CD8-positive, alpha-beta memory T cell (primary cell): ENCODE data around the gene EID3. TPM values are rescaled to one million over a fixed set of nuclear protein-coding genes. Genes with fewer than 3 reads are reported as not detected.

Experiments
- CTCF ChIA-PET: fragments of 350-600 bp; sonication (Branson Sonifier 250); formaldehyde crosslinking; loops from one replicate; lab custom pipeline; 2021; ENCODE audit warnings: antibody characterized with exemption; lab: Charles Lee
- POLR2A ChIA-PET: fragments of 350-600 bp; sonication (Branson Sonifier 250); formaldehyde crosslinking; loops from one replicate; lab custom pipeline; 2021; ENCODE audit warnings: antibody characterized with exemption; lab: Charles Lee
- DNase-seq, 5 donors: peaks; one replicate each; pipeline versions ENCODE4 v3.0.0 to v3.0.0-alpha.2; 2020 to 2022; ENCODE audit warnings: mixed read lengths in 1 of 5
- H3K27ac ChIP-seq: one replicate; pipeline ENCODE4 v1.7.0; 2013; ENCODE audit warnings: low read depth, mild to moderate bottlenecking, low read length, moderate library complexity
- H3K27me3 ChIP-seq: 2 replicates; pipeline ENCODE4 v1.7.0; 2013; ENCODE audit warnings: low read length, mild to moderate bottlenecking; ENCODE audit not compliant: insufficient read depth, poor library complexity, severe bottlenecking
- H3K36me3 ChIP-seq: 2 replicates; pipeline ENCODE4 v1.7.0; 2013; ENCODE audit warnings: mild to moderate bottlenecking, low read length, moderate library complexity; ENCODE audit not compliant: insufficient read depth
- H3K4me1 ChIP-seq: 2 replicates; pipeline ENCODE4 v1.7.0; 2013; ENCODE audit warnings: mild to moderate bottlenecking, low read length, moderate library complexity; ENCODE audit not compliant: insufficient read depth
- H3K4me3 ChIP-seq: 2 replicates; pipeline ENCODE4 v1.7.0; 2013; ENCODE audit warnings: mild to moderate bottlenecking, low read length
- H3K9me3 ChIP-seq: 2 replicates; pipeline ENCODE4 v1.7.0; 2013; ENCODE audit warnings: mild to moderate bottlenecking, low read length
- H3K27ac Mint-ChIP-seq, 8 donors: one replicate each; pipeline ENCODE4 v1.8.0; 2020 to 2021; ENCODE audit warnings: mixed read lengths in 8 of 8, mild to moderate bottlenecking in 6 of 8, inconsistent platforms in 3 of 8, moderate library complexity in 3 of 8
- H3K27me3 Mint-ChIP-seq, 2 donors: one replicate each; pipeline ENCODE4 v1.8.0; 2020 to 2021; ENCODE audit warnings: mixed read lengths in 2 of 2, mild to moderate bottlenecking in 1 of 2, moderate library complexity in 1 of 2
- H3K36me3 Mint-ChIP-seq, 3 donors: one replicate each; pipeline ENCODE4 v1.8.0; 2020 to 2021; ENCODE audit warnings: mixed read lengths in 3 of 3, inconsistent platforms in 1 of 3, mild to moderate bottlenecking in 1 of 3
- H3K4me1 Mint-ChIP-seq, 3 donors: one replicate each; pipeline ENCODE4 v1.8.0; 2020 to 2021; ENCODE audit warnings: mixed read lengths in 3 of 3, inconsistent platforms in 1 of 3, mild to moderate bottlenecking in 1 of 3
- H3K4me3 Mint-ChIP-seq, 7 donors: one replicate each; pipeline ENCODE4 v1.8.0; 2020 to 2021; ENCODE audit warnings: mixed read lengths in 7 of 7, mild to moderate bottlenecking in 6 of 7, moderate library complexity in 4 of 7, inconsistent platforms in 2 of 7
- H3K9me3 Mint-ChIP-seq, 5 donors: one replicate each; pipeline ENCODE4 v1.8.0; 2020 to 2022; ENCODE audit warnings: mixed read lengths in 5 of 5, mild to moderate bottlenecking in 3 of 5, moderate library complexity in 2 of 5, inconsistent platforms in 1 of 5
- polyA plus RNA-seq: library from polyadenylated mRNA; unstranded; fragments of 300-500 nt; fragmentation: Illumina TruSeq; gene quantifications from one replicate; pipeline ENCODE4 v1.2.3, GENCODE V29; 2021
- total RNA-seq, 2 experiments: library from RNA; stranded (reverse); gene quantifications; one replicate each; pipeline ENCODE4 v1.2.3, GENCODE V29; 2021

Gene EID3
- total and polyA plus RNA-seq, 3 experiments from 2014 or later: 7.7 to 13.5 (median 8.3) TPM

DNA sequence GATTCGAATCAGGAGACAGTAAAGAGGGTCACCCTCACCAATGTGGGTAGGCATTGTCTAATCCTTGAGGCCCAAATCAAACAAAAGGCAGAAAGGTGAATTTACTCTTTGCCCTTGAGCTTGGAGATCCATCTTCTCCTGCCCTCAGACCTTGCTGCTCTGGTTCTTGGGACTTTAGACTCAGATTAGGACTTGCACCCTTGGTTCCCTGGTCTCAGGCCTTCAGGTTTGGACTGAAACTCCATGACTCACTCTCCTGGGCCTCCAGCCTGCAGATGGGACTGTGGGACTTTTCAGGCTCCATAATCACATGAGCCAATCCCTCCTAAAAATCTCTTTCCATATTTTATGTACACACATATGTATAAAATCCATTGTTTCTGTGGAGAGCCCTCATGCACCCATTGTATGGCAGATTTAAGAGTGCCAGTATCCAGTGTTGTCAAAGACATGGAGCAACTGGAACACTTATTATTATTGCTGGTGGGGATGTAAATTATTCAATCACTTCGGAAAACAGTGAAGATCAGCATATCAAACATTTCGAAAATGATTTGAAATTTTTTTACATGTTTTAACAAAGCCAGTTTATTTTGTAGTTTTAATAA is 48.7 kb downstream of the EID3 start:
- Histone ChIP-seq H3K9me3 (no peaks in the 10 kb centered on the region), H3K27me3 (no peaks in the 10 kb centered on the region), H3K27ac (no peak overlapping the region), H3K4me3 (no peak overlapping the region), H3K36me3 (peaks cover 11% of the 10 kb centered on the region), H3K4me1 (no peaks in the 10 kb centered on the region)
- Mint-ChIP-seq H3K36me3 (peaks cover 0 to 48% (median 9%) of the 10 kb centered on the region in 3 donors), H3K4me1 (no peaks in the 10 kb centered on the region), H3K9me3 (no peaks in the 10 kb centered on the region), H3K4me3 (no peak overlapping the region), H3K27me3 (no peaks in the 10 kb centered on the region), H3K27ac (no peak overlapping the region)
- DNase-seq: no peak
- ChIA-PET CTCF (interaction anchor here (1.2 kb wide), 1 partner anchor 64 kb away, joined by 4 read pairs; no protein-coding TSS in a partner anchor), POLR2A (no interaction called here)

DNA sequence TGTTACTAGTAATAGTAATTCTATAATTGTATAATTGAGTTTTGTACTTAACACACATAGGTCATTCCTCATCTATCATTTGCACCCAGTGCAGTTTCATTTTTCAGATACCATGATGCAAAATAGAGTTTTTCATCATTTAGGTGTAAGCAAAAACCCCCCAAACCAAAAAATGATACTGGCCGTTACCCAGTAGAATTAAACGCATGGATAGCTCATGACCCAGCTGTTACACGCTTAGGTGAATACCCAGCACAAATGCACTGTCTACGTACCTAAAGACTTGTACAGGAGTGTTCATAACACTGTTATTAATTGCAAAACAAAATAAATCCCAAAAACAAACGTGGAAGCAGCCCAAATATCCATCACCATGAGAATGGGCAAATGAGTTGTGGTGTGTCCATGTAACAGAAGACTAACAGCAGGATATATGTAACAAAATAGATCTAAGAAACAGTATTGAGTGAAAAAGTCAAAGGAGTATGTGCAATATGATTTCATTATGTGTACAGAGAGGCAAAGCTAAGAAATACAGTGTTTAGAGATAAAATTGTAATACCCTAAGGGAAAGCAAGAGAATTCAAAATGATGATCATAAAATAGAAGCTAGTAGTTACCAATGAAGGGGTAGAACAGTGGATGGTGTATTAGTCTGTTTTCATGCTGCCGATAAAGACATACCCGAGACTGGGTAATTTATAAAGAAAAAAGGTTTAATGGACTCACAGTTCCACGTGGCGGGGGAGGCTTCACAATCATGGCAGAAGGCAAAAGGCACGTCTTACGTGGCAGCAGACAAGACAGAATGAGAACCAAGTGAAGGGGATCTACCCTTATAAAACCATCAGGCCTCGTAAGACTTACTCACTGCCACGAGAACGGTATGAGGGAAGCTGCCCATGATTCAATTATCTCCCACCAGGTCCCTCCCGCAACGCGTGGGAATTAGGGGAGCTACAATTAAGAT is 49.8 kb downstream of the EID3 start:
- CTCF ChIA-PET: interaction anchor here (0.6 to 1.0 kb wide), 2 partner anchors 137 to 148 kb away, joined by 3 to 5 read pairs; partner anchors contain the start of gene TXNRD1
- Histone ChIP-seq H3K4me3 (no peak overlapping the region), H3K36me3 (peaks cover 5% of the 10 kb centered on the region), H3K9me3 (no peaks in the 10 kb centered on the region), H3K4me1 (no peaks in the 10 kb centered on the region), H3K27me3 (no peaks in the 10 kb centered on the region), H3K27ac (no peak overlapping the region)
- Mint-ChIP-seq H3K4me1 (no peaks in the 10 kb centered on the region), H3K4me3 (no peak overlapping the region), H3K36me3 (peaks cover 0 to 37% (median 8%) of the 10 kb centered on the region in 3 donors), H3K9me3 (no peaks in the 10 kb centered on the region), H3K27ac (peak overlapping the region in 2 of 8 donors; percentile 34 to 44), H3K27me3 (no peaks in the 10 kb centered on the region)
- DNase-seq: no peak
- POLR2A ChIA-PET: interaction anchor here (0.6 kb wide), 1 partner anchor 57 kb away, joined by 3 read pairs; no protein-coding TSS in a partner anchor

DNA sequence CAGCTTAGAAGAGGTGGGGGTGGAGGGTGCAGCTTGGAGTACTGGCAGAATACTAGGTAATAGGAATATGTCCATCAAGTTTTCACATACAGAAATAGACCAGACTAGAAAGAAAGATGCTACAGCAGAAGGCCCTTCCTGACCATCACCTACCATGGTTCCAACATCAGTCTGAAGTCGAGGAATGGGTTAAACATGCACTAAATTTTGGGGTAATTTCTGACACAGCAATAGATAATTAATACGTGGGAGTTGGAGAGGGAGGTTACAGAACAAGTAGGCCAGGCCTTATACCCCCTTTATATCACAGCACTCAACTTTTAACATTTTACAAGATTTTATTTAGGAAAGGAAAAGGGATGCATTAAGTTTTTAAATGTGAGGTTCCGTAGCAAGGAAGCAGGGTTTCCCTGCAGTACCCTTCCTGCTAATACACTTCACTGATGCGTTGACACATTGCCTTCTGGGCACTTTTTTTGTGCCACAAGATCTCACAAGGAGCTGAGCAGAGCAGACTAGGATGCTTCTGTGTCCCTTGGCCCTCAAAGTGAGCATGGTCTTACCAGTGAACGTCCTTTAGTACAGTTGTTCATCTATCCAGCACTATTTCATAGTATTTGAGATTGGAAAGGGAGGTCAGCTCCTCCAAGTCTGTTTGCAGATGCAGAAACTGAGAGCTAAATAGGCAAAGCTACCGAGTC is 50.8 kb downstream of the EID3 start:
- no peak for DNase-seq
- Mint-ChIP-seq H3K9me3 (no peaks in the 10 kb centered on the region), H3K27me3 (no peaks in the 10 kb centered on the region), H3K36me3 (peaks cover 0 to 29% (median 5%) of the 10 kb centered on the region in 3 donors), H3K4me1 (no peaks in the 10 kb centered on the region), H3K4me3 (no peak overlapping the region), H3K27ac (no peak overlapping the region)
- ChIA-PET CTCF (interaction anchor here (0.6 kb wide), 1 partner anchor 149 kb away, joined by 3 read pairs; no protein-coding TSS in a partner anchor), POLR2A (interaction anchor here (0.6 kb wide), 2 partner anchors 58 to 262 kb away, joined by 3 to 4 read pairs; no protein-coding TSS in a partner anchor)
- Histone ChIP-seq H3K9me3 (no peaks in the 10 kb centered on the region), H3K27me3 (no peaks in the 10 kb centered on the region), H3K27ac (no peak overlapping the region), H3K4me1 (no peaks in the 10 kb centered on the region), H3K36me3 (no peaks in the 10 kb centered on the region), H3K4me3 (no peak overlapping the region)

Other genes with a start within 250 kb of the EID3 start
- 10 to 100 TPM; 12.5 to 13.0 TPM for gene HCFC2, start 239.2 kb upstream of the EID3 start, total RNA-seq
- gene HCFC2, start 239.2 kb upstream of the EID3 start, polyA plus RNA-seq: 8.5 TPM
- 10 to 100 TPM; 25.5 to 27.5 TPM for gene NFYB, start 165.5 kb upstream of the EID3 start, total RNA-seq
- 41.1 TPM for gene NFYB, start 165.5 kb upstream of the EID3 start, polyA plus RNA-seq
- gene TXNRD1, start 88.0 kb upstream of the EID3 start, total RNA-seq: 100 to 1,000 TPM; 103 to 107 TPM
- 30.6 TPM for gene TXNRD1, start 88.0 kb upstream of the EID3 start, polyA plus RNA-seq
- 10 to 100 TPM; 47.8 to 51.5 TPM for gene CHST11, start 153.2 kb downstream of the EID3 start, total RNA-seq
- gene CHST11, start 153.2 kb downstream of the EID3 start, polyA plus RNA-seq: 76.8 TPM